Measurements from ENCODE around the gene PAQR4. TPM values are rescaled to one million over a fixed set of nuclear protein-coding genes. Genes with fewer than 3 reads are reported as not detected.

PAQR4 gene
- polyA plus RNA-seq, 2 of the 4 experiments (the other 2 are of a cell fraction) = 8.0 to 18.6 TPM

DNA sequence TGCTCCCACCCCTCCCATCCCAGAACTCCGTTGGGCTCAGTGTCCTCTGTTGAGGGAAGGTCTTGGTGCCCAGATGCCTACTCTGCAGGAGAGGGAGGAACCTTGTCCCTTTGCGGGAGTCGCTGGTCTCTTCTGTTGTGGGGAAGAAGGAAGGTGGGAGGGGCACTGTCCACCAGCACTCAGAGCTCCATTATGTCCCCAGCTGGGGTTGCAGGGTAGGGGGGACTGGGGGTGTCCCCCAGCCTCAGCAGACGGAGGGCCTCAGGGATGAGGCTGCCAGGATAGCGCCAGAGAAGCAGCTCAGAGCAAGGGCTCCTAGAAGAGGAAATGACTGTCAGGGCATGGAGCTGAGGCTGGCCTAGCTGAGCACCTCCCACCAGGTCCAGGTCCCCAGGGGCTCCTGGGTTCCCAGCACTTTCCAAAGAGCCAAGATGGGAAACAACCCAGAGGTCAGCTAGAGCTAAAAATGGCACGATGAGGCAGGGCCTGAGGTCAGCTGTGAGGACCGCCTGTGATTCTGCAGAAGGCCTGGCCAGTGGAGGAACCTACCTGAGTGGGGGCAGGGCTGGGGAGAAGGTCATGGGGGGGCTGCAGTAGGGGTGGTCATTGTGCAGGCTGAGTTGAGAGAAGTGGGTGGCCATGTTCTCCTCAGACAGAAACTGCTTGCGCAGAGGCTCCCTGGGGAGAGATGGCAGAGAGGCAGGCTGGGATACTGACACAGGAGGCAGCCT lies 53.7 kb downstream of the PAQR4 start (continued):
- TF ChIP-seq KDM5A (IDR thresholded peaks at IDR 0.05) = no peak
- TF ChIP-seq ZSCAN20 (CRISPR knock-in tag; IDR thresholded peaks at IDR 0.05) = no peak
- no peak for TF ChIP-seq NR3C1 (IDR thresholded peaks at IDR 0.05)
- no peak for TF ChIP-seq CHD2 (IDR thresholded peaks at IDR 0.05; ENCODE audit: low read length, partially characterized antibody)
- no peak for TF ChIP-seq MAX (IDR thresholded peaks at IDR 0.05)
- no peak for TF ChIP-seq ZNF302 (CRISPR knock-in tag; IDR thresholded peaks at IDR 0.05)
- no peak for TF ChIP-seq HEYL (CRISPR knock-in tag; IDR thresholded peaks at IDR 0.05)
- no peak for TF ChIP-seq CTCF (IDR thresholded peaks at IDR 0.05)
- no peak for TF ChIP-seq PHF8 (IDR thresholded peaks at IDR 0.05; ENCODE audit: borderline replicate concordance, low read depth)
- peak; percentile 7 for TF ChIP-seq TFCP2L1 (CRISPR knock-in tag; IDR thresholded peaks at IDR 0.05)
- TF ChIP-seq RFX5 (IDR thresholded peaks at IDR 0.05) = no peak
- TF ChIP-seq TP53 (CRISPR knock-in tag; IDR thresholded peaks at IDR 0.05) = peak; percentile 7; the same call in 1 of the 2 replicates
- TF ChIP-seq MAZ (IDR thresholded peaks at IDR 0.05; ENCODE audit: borderline replicate concordance, low read depth, low read length) = no peak
- no peak for TF ChIP-seq CBX8 (IDR thresholded peaks at IDR 0.05)
- no peak for TF ChIP-seq KDM1A (IDR thresholded peaks at IDR 0.05; ENCODE audit: low read depth)
- no peak for TF ChIP-seq SMC3 (IDR thresholded peaks at IDR 0.05)
- TF ChIP-seq HOXB13 (CRISPR knock-in tag; IDR thresholded peaks at IDR 0.05; ENCODE audit: low read depth) = no peak
- no peak for TF ChIP-seq ZC3H11A (IDR thresholded peaks at IDR 0.05)
- TF ChIP-seq, protein P1, sequence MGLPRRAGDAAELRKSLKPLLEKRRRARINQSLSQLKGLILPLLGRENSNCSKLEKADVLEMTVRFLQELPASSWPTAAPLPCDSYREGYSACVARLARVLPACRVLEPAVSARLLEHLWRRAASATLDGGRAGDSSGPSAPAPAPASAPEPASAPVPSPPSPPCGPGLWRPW (IDR thresholded peaks at IDR 0.05) = no peak
- peak; percentile 32; the same call in 1 of the 2 replicates for TF ChIP-seq POLR2A (IDR thresholded peaks at IDR 0.05; ENCODE audit: low read length)
- TF ChIP-seq, protein P2, sequence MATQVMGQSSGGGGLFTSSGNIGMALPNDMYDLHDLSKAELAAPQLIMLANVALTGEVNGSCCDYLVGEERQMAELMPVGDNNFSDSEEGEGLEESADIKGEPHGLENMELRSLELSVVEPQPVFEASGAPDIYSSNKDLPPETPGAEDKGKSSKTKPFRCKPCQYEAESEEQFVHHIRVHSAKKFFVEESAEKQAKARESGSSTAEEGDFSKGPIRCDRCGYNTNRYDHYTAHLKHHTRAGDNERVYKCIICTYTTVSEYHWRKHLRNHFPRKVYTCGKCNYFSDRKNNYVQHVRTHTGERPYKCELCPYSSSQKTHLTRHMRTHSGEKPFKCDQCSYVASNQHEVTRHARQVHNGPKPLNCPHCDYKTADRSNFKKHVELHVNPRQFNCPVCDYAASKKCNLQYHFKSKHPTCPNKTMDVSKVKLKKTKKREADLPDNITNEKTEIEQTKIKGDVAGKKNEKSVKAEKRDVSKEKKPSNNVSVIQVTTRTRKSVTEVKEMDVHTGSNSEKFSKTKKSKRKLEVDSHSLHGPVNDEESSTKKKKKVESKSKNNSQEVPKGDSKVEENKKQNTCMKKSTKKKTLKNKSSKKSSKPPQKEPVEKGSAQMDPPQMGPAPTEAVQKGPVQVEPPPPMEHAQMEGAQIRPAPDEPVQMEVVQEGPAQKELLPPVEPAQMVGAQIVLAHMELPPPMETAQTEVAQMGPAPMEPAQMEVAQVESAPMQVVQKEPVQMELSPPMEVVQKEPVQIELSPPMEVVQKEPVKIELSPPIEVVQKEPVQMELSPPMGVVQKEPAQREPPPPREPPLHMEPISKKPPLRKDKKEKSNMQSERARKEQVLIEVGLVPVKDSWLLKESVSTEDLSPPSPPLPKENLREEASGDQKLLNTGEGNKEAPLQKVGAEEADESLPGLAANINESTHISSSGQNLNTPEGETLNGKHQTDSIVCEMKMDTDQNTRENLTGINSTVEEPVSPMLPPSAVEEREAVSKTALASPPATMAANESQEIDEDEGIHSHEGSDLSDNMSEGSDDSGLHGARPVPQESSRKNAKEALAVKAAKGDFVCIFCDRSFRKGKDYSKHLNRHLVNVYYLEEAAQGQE (IDR thresholded peaks at IDR 0.05) = 0 out of 2 replicates have a peak, but pooled peaks have one; percentile 19
- peak in 1 of 2 experiments; percentile 62; a peak in 4 of 5 replicates for TF ChIP-seq JUN (IDR thresholded peaks at IDR 0.05)
- 0 out of 4 replicates have a peak, but pooled peaks of 1 of the 2 experiments have one; percentile 4 for TF ChIP-seq CEBPB (IDR thresholded peaks at IDR 0.05)
- TF ChIP-seq NPAS2 (CRISPR knock-in tag; IDR thresholded peaks at IDR 0.05; ENCODE audit: borderline replicate concordance) = no peak
- TF ChIP-seq BHLHE40 (IDR thresholded peaks at IDR 0.05; ENCODE audit: low read depth, low read length) = no peak
- TF ChIP-seq POLR2AphosphoS2 (conservative IDR thresholded peaks at IDR 0.05; ENCODE audit: low read length) = peak; percentile 20; the same call in 1 of the 2 replicates
- no peak for TF ChIP-seq JUNB (IDR thresholded peaks at IDR 0.05)
- TF ChIP-seq E2F6 (IDR thresholded peaks at IDR 0.05; ENCODE audit: borderline replicate concordance, low read depth) = 0 out of 2 replicates have a peak, but pooled peaks have one; percentile 35
- no peak for TF ChIP-seq EHMT2 (IDR thresholded peaks at IDR 0.05; ENCODE audit: low read depth)
- 0 out of 2 replicates have a peak, but pooled peaks have one; percentile 35 for TF ChIP-seq HMGXB4 (CRISPR knock-in tag; IDR thresholded peaks at IDR 0.05; ENCODE audit: borderline replicate concordance)
- TF ChIP-seq NFE2L2 (conservative IDR thresholded peaks at IDR 0.05; ENCODE audit: low read length) = no peak
- TF ChIP-seq EP300 (IDR thresholded peaks at IDR 0.05) = no peak
- TF ChIP-seq MYC (IDR thresholded peaks at IDR 0.05; ENCODE audit: borderline replicate concordance, low read length) = no peak
- no peak for TF ChIP-seq HOXB5 (CRISPR knock-in tag; IDR thresholded peaks at IDR 0.05)
- TF ChIP-seq, protein P3, sequence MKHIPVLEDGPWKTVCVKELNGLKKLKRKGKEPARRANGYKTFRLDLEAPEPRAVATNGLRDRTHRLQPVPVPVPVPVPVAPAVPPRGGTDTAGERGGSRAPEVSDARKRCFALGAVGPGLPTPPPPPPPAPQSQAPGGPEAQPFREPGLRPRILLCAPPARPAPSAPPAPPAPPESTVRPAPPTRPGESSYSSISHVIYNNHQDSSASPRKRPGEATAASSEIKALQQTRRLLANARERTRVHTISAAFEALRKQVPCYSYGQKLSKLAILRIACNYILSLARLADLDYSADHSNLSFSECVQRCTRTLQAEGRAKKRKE (CRISPR knock-in tag; IDR thresholded peaks at IDR 0.05; ENCODE audit: low read depth) = 0 out of 2 replicates have a peak, but pooled peaks have one; percentile 41
